Astrocyte of the spinal cord (primary cell): ENCODE data around the gene REG4.

Experiments used
- DNase-seq: peaks from one replicate; pipeline ENCODE4 v3.0.0; 2011; ENCODE audit warnings: low read depth, low spot score
- H3K4me3 ChIP-seq: 2 replicates; pipeline ENCODE4 v1.5.1; 2011; ENCODE audit warnings: low read depth, mild to moderate bottlenecking, low read length, moderate library complexity
- CTCF ChIP-seq: IDR thresholded peaks from 2 replicates; pipeline ENCODE4 v1.5.1; 2012; ENCODE audit warnings: low read depth, mild to moderate bottlenecking, low read length, inconsistent platforms
- in situ Hi-C: cut with HindIII; loops from 2 replicates; pipeline ENCODE4 v1.10.0; 2017; ENCODE audit warnings: low sequenced_read_pairs

The REG4 gene

GRCh38 chr1:119748040-119748439 lies 63.2 kb downstream of the REG4 start:
- in situ Hi-C loops = no loop called here
- H3K4me3 ChIP-seq = no peak overlapping the region
- no peak for DNase-seq
- TF ChIP-seq CTCF = no peak

GRCh38 chr1:119747451-119747850 lies 63.8 kb downstream of the REG4 start:
- TF ChIP-seq CTCF = no peak
- no peak for DNase-seq

GRCh38 chr1:119745034-119745433 lies 66.2 kb downstream of the REG4 start:
- no peak overlapping the region for H3K4me3 ChIP-seq
- in situ Hi-C loops = no loop called here
- TF ChIP-seq CTCF = no peak
- no peak for DNase-seq

More at GRCh38 chr1:119747451-119747850, 63.8 kb downstream of the REG4 start:
- in situ Hi-C loops = no loop called here
- no peak overlapping the region for H3K4me3 ChIP-seq

- no peak for DNase-seq
- in situ Hi-C loops = no loop called here
These were observed 66.7 kb downstream of the REG4 start for GRCh38 chr1:119744598-119744942.

More at GRCh38 chr1:119744598-119744942, 66.7 kb downstream of the REG4 start:
- no peak overlapping the region for H3K4me3 ChIP-seq
- no peak for TF ChIP-seq CTCF
